ENCODE measurements around the gene CD248. TPM values are rescaled to one million over a fixed set of nuclear protein-coding genes. Genes with fewer than 3 reads are reported as not detected.

CD248 gene
- polyA plus RNA-seq, 1 donor, result 52.2 TPM

Other genes starting within 250 kb of the CD248 start
- 61.5 TPM for gene PACS1, start 246.8 kb downstream of the CD248 start, polyA plus RNA-seq (ENCODE audit: insufficient read length)
- 21.2 TPM for gene KLC2, start 59.3 kb downstream of the CD248 start, polyA plus RNA-seq (ENCODE audit: insufficient read length)
- gene RAB1B, start 48.4 kb downstream of the CD248 start, polyA plus RNA-seq (ENCODE audit: insufficient read length), result 108 TPM
- gene CNIH2, start 38.9 kb downstream of the CD248 start, polyA plus RNA-seq (ENCODE audit: insufficient read length), result 5.4 TPM
- 49.2 TPM for gene YIF1A, start 27.9 kb downstream of the CD248 start, polyA plus RNA-seq (ENCODE audit: insufficient read length)
- not detected for gene TMEM151A, start 25.1 kb downstream of the CD248 start, polyA plus RNA-seq (ENCODE audit: insufficient read length)
- gene RIN1, start 19.4 kb upstream of the CD248 start, polyA plus RNA-seq (ENCODE audit: insufficient read length), result 1.6 TPM
- gene BRMS1, start 28.1 kb upstream of the CD248 start, polyA plus RNA-seq (ENCODE audit: insufficient read length), result 29.6 TPM
- 43.6 TPM for gene B4GAT1, start 30.6 kb upstream of the CD248 start, polyA plus RNA-seq (ENCODE audit: insufficient read length)
- gene SLC29A2, start 54.7 kb upstream of the CD248 start, polyA plus RNA-seq (ENCODE audit: insufficient read length), result 20.7 TPM
- 0.55 TPM for gene NPAS4, start 104.0 kb upstream of the CD248 start, polyA plus RNA-seq (ENCODE audit: insufficient read length)
- gene MRPL11, start 121.8 kb upstream of the CD248 start, polyA plus RNA-seq (ENCODE audit: insufficient read length), result 67.5 TPM
- gene PELI3, start 149.9 kb upstream of the CD248 start, polyA plus RNA-seq (ENCODE audit: insufficient read length), result 4.9 TPM
- 24.3 TPM for gene DPP3, start 163.4 kb upstream of the CD248 start, polyA plus RNA-seq (ENCODE audit: insufficient read length)
- gene BBS1, start 193.6 kb upstream of the CD248 start, polyA plus RNA-seq (ENCODE audit: insufficient read length), result 93.0 TPM
- 8.4 TPM for gene ZDHHC24, start 229.0 kb upstream of the CD248 start, polyA plus RNA-seq (ENCODE audit: insufficient read length)
- 1.1 TPM for gene ACTN3, start 229.9 kb upstream of the CD248 start, polyA plus RNA-seq (ENCODE audit: insufficient read length)

Data from left kidney (tissue), 1 donor.